PC-9 (cell line): Measurements from ENCODE around the gene PEPD.

Experiments
- EZH2 ChIP-seq: fragments of 200-600 bp; sonication (generic); IDR thresholded peaks from 2 replicates; pipeline ENCODE4 v1.8.0; 2017; ENCODE audit warnings: antibody characterized with exemption, low read depth
- TF ChIP-seq, protein P1 (sequence below): fragments of 200-600 bp; sonication (generic); conservative IDR thresholded peaks from 2 replicates; pipeline ENCODE4 v1.6.1; 2017; ENCODE audit warnings: mixed run types, antibody characterized with exemption, mild to moderate bottlenecking, moderate library complexity

DNA sequence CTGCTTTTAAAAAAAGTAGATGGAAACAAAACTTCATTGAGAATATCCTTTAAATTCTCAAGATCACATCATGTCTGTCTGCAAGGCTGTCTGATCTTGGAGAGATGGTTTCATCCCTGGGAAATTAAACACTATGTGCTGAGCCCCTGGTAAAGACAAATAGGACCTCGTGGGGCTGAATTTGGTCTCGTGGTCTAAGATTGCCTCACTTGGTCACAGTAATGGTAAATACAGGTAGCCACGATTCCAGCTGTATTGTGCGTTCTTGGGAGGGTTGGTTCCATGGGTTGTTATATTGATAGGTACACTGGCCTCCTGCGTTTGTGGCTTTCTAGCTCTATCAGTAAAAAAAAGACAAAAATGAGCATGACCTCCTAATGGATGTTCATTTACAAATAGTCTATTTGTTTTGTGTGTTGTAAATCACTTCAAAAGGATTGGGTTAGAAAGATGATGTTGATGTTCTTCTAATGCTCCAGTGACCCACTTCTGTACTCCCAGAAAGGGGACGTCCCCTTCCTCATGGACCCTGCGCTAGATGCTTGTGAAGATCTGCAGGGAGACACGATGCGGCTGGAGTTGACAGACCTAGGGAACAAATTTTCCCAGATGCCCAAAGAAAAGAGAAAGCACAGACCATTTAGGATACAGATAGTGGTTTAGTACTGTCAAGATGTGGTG, 146.3 kb downstream of the PEPD start:
- TF ChIP-seq, protein P1, sequence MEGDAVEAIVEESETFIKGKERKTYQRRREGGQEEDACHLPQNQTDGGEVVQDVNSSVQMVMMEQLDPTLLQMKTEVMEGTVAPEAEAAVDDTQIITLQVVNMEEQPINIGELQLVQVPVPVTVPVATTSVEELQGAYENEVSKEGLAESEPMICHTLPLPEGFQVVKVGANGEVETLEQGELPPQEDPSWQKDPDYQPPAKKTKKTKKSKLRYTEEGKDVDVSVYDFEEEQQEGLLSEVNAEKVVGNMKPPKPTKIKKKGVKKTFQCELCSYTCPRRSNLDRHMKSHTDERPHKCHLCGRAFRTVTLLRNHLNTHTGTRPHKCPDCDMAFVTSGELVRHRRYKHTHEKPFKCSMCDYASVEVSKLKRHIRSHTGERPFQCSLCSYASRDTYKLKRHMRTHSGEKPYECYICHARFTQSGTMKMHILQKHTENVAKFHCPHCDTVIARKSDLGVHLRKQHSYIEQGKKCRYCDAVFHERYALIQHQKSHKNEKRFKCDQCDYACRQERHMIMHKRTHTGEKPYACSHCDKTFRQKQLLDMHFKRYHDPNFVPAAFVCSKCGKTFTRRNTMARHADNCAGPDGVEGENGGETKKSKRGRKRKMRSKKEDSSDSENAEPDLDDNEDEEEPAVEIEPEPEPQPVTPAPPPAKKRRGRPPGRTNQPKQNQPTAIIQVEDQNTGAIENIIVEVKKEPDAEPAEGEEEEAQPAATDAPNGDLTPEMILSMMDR, result no peak
- TF ChIP-seq EZH2, result no peak
